NCI-H526 (cell line): ENCODE measurements around the gene LBH.

ENCODE experiments used
- DNase-seq, 2 experiments: peaks; one replicate each; lab custom pipeline; 2025; lab: John Stamatoyannopoulos, UW

LBH gene

DNA sequence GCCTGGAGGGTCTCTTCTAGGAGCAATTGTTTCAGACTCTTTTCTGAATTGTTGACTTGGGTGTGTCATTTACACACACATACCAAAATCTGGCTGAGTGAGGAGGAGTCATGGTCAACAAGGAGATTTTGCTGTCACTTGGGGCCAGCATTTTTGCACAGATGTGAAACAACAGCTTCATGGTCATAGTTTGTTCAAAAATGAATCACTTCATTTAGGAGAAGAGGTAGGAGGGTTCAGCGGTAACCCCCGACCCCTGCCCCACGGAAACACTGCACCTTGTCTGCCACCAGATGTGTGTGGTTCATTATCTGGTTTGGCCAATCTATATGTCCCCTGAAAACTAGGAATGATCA, 42.2 kb downstream of the LBH start:
- no peak for DNase-seq

DNA sequence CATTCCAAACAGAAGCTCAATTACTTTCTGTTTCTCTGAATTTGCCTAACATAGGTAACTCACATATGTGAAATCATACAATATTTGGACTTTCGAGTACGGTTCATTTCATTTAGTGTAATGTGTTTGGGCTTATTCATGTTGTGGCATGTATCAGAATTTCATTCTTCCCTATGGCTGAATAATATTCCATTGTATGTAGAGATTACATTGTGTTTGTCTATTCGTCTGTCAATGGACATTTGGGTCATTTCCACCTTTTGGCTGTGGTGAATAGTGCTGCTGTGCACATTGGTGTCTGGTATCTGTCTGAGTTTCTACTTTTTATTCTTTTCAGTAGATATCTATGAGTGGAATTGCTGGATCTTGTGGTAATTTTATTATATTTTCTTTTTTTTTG, 43.9 kb downstream of the LBH start:
- no peak for DNase-seq

DNA sequence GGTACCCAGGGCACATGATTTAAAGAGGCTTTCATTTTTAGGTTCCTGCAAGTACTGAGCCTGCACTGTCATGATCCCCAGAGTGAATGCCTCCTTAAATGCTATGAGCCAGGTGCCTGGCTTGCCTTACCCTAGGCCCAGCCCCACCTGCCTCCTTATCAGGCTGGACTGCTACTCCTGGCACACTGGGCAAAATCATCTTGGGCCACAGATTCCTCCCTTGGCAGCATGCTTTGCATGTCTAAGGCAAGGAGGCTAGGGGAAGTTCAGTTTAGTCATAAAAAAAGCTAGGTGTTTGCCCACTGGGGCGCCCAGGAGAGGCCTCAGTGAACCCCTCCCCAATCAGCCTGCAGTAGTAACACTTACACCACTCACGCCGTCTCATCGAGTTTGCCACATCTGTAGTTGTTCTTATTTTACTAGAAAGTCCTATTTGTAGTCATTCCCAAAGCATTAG, 45.1 kb downstream of the LBH start:
- DNase-seq, result no peak

DNA sequence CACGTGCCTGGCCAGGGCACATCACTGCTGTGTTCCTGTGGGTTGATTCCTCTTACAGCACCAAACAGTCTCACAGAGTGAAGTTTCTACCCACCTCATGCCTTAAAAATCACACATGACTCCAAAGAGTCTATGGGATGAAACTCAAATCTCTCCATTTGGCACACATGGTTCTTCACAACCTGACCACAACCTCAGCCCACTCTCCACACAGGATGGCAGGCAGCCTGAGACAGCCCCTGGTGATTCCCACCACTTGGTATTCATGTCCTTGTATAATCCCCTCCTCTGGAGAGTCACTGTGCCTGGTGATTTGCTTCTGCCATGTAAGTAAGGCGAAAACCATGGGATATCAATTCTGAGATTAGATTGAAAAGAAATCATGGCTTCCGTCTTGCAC, 46.2 kb downstream of the LBH start:
- DNase-seq, result no peak

DNA sequence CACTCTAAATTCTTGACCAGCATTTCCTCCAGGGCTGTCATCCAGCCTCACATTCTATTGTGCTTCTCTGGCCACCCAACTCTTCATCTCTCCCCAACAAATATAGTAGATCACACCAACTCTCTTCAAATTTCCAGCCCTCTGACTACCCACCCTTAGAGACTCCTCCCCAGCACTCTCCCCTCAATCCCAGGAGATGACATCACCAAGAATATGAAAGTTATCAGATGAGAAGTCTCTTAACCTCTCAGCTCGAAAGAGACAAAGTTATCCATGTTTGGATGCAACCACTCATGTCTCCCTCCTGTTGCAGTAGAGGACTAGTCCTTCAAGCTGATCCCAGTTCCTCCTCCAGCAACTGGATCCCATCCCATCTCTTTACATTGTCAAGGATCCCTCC, 47.1 kb downstream of the LBH start:
- DNase-seq, result no peak

DNA sequence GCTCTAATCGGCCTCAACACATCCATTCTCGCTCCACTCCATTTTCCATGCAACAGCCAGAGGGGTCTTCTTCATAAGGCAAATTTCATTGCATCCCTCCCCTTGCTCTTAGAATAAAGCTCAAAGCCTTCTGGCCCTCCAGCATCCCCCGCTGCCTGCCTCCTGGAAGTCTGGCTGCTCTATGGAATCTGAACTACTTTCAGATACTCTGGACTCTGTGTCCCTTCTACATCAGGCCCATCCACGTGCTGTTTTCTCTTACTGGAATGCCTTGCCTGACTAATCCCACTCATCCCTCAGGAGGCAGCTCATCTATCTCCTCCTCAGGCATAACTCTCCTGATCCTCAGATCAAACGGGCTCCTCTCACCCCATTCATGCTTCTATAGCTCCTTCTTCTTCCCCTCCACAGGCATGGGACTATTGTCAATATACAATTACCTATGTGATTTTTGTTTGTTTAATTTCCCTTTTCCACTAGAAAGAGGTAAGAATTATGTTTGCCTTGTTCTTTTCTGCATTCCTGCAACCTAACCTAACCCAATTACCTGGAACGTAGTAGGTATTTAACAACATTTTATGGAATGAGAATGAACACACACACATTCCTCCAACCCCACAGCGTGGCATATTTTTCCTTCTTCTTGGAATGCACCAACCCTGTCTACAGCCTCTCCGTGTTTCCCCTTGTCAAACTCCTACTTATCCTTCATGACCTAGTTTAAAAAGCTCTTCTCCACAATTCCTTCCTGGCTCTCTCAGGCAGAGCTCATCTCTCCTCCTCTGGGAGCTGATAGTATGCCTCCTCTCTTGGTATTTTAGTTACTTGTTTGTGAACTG, 49.5 kb downstream of the LBH start:
- no peak for DNase-seq

DNA sequence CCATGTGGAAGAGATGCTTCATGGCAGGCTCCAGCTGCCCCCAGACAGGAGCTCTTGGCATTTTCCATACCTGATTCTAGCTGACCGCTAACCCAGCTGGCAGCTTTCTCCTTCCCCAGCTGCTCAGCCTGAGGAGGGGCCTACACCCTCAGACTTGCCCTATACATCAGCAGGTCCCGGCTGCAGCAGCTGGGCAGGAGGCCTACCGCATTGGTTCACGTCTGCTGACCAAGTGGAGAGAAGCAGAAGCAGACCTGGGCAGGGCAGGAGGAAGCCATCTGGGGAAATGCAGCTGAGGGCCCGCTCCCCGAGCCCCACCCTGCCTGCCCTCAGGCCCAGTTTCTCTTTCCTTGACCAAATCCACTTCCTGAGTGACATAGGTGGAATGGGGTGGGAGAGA, 50.7 kb downstream of the LBH start:
- DNase-seq, result no peak

DNA sequence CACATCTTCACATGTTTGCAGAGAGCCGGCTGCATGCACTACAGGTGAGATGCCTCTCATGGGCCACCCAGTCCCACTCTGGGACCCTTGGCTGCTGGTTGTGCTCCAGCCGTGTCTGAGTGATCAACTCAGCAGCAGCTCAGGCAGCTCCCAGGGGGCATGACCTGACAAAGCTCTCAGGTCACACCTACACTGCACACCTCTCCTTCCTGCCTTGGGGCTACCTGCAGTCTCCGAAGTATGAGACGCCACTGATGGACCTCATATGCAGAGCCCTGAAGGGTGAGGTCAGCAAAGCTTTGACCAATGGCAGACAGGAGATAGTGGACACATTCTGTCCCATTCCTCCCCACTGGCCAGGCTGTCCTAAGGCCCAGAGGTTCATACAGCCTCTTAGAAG, 51.4 kb downstream of the LBH start:
- DNase-seq, result no peak

DNA sequence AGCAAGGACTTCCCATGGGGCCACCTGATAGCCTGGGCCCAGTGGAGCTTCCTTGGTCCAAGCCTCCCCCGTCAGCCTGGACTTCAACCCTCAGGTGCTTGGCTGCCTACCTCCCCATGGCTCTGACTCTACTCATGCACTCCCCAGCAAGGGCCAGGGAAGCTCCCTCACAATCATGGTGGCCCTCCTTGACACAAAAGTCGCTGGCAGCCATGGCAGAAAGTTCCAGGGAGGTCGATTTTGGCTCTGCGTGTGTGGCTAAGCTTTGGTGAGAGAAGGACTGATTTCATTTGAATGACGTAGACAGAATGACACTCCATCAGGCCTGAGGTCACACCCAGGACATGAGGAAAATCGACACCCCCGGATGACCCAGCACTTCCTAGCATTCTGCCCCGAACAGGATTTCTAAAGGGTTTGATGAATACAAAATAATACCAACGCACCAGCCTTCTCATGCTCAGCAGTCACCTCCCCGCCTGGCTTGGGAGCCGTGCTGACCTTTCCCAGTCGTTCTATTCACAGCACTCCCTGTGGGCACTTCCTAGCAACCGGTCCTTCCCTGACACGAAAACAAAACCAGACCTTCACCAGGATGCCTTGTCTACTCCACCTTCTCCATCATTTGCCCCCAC, 52.7 kb downstream of the LBH start:
- DNase-seq, result no peak

DNA sequence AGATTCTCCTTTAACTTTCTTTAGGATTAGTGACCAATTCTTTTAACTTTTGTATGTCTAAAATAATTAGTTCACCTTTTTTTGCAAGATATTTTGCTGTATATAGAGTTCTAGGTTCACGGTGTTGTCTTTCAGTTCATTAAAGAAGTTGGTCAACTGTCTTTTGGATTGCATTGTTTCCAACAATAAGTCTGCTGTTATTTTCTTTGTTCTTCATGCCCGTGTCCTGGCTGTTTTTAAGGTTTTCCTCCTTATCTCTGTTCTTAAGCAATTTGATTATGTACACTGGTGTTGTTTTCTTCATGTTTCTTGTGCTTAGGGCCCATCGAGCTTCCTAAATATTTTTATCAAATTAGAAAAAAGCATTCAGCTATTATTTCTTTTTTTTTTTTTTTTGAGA, 54.4 kb downstream of the LBH start:
- no peak for DNase-seq

DNA sequence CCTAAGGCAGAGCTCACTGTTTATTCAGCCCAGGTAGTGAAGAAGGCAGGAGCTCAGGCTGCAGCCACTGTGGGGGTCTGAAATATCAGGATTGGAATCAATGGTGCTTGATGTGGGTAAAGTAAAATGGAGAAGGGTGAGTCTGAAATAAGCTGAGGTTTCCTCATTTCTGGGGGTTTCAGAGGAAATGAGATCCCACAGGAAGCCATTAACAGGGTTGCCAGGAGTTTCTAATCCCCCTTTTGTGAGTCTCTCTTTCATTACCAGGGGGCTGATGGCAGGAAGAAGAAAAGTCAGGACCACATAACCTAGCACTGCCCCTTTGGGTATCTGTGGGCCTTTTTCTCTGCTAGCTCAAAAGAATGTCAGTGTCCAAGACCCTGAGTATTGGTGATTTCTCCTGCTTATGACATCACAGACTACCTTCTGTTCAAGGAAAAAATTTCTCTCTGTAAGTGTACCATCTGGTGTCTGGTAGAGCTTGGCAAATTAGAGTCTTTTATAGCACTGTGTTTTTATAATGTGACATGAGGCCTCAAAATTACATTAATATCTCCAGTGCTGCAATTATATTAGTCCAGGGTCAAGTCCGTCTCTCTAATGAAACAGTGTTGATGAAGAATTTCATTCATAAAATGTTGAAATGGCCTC, 56.0 kb downstream of the LBH start:
- no peak for DNase-seq

DNA sequence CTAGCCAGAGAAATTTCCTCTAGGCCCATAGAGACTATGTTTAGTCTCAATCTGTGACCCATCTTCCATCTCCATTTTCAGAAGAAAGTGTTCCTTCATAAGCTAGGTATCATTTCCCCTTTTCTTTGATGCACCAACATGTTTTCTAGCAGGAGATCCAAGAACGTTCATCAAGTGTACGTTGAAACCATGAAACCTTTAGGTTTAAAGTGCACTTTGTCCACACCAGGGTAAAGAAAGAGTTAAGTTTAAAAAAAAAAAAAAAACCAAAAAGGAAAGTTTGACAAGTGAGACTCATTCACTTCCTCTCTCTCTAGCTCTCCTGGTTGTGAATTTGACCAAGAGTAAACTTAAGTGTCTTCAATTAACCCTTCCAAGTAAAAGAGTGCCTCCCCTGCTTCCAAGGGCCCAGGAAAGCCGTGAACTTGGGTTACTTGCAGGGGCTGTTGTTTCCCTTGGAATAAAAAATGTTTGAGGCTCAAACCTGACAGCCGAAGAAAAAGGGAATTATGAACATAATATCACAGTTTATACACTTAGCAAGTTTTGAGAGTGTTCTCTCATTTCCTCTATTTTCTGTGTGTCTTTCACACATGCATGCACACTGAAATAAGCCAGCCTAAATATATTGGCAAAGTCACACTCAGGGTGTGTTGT, 56.7 kb downstream of the LBH start:
- no peak for DNase-seq

DNA sequence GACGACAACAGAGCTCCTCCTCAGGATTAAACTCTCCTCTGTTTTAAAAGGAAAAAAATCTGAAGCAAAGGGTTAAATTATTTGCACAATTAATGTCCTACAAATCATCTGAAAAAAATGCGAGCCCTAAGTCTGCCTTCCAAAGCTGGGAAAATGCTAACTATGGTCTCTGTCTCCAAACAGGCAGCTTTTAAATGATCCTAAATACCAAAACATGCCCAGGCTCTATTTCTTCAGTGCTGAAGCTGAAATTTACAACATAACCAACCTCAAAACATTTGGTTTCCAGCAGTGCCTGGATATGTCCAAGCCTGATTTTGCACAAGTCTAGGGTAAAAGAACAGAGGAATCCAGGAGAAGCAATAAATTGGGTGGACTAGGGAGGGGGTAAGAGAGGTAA, 57.2 kb downstream of the LBH start:
- DNase-seq, result no peak

DNA sequence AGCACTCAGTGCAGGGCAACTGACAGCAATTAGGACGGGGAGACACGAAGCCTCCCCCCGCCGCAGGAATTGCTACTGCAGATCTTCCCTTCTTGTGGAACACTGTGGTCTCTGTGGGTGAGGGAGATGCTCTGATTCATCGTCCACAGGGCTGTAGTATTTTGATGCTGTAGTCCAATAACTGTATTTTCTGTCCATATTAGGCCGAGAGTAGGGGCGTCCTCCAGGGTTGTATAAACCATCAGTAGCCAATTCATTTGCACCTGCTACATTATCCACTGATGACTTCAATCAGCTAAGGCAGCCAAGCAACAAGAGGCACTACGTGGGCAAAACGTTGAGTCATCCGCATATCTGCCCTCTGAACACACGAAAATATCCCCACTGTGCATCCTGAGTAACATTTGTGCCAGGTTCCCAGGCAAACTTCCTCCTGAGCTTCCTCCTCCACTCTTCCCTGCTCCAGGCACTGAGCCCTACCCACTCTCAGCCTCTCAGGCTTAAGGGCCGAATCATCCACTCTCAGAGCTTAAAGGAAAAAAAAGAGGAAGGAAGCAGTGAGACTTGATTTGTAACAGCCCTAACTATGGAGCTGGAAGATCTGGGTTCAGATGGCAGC, 62.1 kb downstream of the LBH start:
- DNase-seq, result no peak

DNA sequence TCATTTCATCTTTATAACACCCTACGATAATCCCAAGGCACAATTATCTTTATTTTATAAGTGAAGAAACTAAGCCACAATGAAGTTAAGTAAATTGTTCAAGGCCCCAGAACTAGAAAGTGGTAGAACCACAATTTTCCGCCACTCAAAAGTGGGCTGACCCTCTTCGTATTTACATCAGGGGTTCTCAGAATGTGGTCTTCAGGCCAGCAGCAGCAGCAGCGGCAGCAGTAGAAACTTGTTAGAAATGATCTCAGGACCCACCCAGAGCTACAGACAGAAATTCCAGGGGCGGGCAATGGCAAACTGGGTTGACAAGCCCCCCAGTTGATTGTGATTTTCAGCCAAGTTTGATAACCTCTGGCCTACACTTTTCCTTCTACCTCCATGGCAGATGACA, 62.8 kb downstream of the LBH start:
- DNase-seq, result no peak

DNA sequence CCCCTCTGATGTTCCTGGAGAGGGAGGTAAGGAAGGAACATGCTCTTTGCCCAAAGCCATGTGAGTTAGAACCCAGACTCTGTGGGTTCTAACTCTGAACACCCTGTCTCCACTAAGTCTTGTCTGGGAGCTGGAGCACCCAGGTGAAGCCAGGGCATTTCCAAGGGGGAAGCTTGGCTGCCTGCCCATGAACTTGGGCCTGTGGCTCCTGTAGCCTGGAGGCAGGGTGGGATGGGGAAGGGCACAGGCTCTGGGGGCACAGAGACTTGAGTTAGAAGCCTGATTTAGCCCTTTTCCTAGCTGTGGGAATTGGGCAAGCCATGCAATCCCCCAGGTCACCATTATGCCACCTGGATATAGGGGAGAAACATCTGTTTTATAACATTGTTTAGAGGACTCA, 65.2 kb downstream of the LBH start:
- no peak for DNase-seq

DNA sequence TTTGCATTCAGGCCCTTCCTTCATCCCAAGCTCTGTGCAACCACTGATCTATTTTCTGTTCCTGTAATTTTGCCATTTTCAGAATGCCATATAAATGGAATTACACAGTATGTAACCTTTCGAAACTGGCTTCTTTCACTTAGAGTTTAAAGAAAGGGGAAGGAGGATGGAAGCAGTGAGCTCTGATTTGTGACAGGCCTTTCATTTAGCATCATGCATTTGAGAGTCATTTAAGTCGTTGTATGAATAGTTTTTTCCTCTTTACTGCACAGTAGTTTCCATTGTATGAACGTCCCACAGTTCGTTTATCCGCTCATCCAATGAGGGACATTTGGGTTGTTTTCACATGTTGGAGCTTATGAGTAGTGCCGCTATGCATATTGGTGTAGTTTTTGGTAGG, 67.0 kb downstream of the LBH start:
- DNase-seq, result no peak

DNA sequence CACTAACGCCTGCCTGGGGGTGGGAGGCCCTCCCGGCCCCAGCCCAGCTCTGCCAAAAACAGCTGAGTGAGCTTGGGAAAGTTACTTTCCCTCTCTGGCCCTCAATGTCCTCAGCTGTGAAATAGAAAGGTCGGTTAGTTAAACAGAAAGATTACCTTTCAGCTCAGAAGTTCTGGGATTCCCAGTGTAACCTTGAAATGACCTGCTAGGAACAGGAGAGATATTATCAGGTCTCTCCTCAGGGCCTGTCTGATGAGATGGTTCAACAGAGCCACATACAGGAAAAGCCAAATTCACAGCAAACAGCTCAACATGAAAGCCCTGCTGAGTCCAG, 68.8 kb downstream of the LBH start:
- no peak for DNase-seq

DNA sequence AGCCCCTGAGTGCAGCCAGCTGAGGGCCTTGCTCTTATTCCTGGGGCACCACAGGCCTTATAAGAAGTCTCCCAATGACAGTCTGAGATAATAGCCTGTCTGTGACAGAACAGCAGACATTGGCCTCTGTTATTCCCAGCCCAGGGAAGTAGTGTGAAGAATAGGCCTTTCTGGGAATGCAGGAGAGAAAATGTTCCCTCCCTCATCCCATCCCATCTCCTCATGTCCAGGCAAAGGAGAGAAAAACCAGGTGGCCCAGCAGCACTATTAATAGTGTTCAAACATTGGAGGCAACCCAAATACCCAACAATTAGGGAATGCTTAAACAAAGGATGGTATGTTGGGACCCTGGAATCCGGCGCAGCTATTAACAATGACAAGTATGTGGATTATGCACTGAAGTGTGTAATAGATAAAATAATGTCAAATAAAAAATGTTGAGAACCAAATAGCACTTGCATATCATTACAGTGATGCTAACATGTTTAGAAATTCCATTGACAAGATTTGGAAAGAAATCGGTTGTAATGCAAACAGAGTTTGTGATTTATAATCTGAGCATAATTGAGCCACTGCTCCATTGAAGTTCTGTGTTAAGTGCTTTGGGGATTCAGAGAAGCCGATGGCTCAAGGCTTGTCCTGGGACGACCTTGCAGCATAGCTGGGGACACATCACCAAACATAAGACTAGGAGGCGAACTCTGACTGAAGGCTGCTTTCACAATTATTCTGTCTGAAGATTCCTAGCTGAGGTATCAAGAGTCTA, 69.3 kb downstream of the LBH start:
- no peak for DNase-seq

DNA sequence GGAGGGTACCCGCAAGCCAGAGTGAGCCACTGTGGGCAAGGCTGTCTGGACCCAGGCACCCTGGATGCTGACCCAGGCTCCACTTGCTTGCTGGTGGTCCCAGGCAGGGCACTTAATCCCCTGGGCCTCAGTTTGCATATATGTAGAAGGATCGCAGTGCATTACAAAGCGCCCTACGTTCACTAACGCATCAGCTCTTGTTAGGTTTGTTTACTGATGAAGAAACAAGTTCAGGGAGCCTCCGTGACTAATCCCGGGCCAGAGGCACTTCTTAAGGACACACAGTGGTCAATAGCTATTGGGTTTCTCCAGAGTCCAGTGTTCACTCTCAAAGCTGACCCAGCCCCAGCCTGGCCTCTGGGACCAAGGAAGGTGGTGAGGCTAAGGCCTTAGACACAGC, 70.2 kb downstream of the LBH start:
- no peak for DNase-seq

DNA sequence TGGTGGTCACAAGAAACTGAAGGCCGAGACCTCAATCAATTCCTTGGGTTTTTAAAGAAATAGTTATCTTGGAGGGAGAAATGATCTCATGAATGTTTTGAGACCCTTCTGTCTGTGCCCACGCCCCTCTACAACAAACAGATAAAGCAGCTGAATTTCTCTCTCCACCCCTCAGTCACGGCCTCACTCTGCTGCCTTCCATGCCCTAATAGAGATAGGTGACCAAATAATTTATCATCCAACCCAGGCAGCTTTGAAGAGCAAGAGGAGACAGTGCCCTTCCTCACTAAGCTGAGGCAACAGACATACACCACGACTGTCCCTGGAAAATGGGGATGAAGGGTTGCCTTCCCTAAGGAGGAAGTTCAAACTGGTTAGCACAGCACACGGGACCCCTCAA, 71.2 kb downstream of the LBH start:
- no peak for DNase-seq

DNA sequence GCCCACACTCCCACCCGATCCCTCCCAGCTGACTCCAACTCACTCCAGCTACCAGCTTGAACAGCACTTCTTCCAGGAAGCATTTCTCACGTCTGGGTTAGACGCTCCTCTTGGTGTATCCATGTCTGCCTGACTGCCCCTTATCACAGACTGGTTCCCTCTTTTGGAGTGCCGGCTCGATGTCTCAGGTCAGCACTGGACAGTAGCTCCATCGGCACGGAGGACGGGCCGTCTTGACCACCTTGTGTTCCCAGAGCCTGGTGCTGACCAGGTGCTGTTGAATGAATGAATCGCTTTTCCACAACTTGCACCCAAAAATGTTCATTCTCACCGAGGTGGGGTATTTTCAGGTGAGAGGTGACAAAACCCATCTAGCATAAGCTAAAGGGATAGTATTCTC, 71.8 kb downstream of the LBH start:
- DNase-seq, result no peak
